ENCODE results near the gene ANKHD1.
"Not testable (repeated sequence)": the region's sequence is repeated elsewhere in the genome, so short reads cannot be mapped to it uniquely, and the experiment has no call there.

The ANKHD1 gene

GRCh38 chr5:140565024-140565779 is 163.6 kb downstream of the ANKHD1 start:
- DNase-seq = no peak

GRCh38 chr5:140565780-140566095 is 164.1 kb downstream of the ANKHD1 start:
- no peak for DNase-seq

GRCh38 chr5:140566665-140567064 is 165.0 kb downstream of the ANKHD1 start:
- no peak for DNase-seq

GRCh38 chr5:140567136-140567818 is 165.6 kb downstream of the ANKHD1 start:
- no peak for DNase-seq

- DNase-seq = no peak
Measured at GRCh38 chr5:140567871-140568270, 166.2 kb downstream of the ANKHD1 start.

GRCh38 chr5:140568443-140569063 is 166.9 kb downstream of the ANKHD1 start:
- no peak for DNase-seq

GRCh38 chr5:140569197-140569596 is 167.6 kb downstream of the ANKHD1 start:
- DNase-seq = no peak

- DNase-seq = no peak
Measured at GRCh38 chr5:140570058-140570457, 168.4 kb downstream of the ANKHD1 start.

- no peak for DNase-seq
Measured at GRCh38 chr5:140570488-140570887, 168.9 kb downstream of the ANKHD1 start.

GRCh38 chr5:140571105-140571504 is 169.5 kb downstream of the ANKHD1 start:
- no peak for DNase-seq

- DNase-seq = no peak
Measured at GRCh38 chr5:140573683-140574082, 172.1 kb downstream of the ANKHD1 start.

- no peak for DNase-seq
Measured at GRCh38 chr5:140574165-140574564, 172.5 kb downstream of the ANKHD1 start.

GRCh38 chr5:140575309-140575708 is 173.7 kb downstream of the ANKHD1 start:
- DNase-seq = no peak

- no peak for DNase-seq
Measured at GRCh38 chr5:140576776-140577201, 175.2 kb downstream of the ANKHD1 start.

GRCh38 chr5:140579188-140579747 is 177.6 kb downstream of the ANKHD1 start:
- not testable (repeated sequence) for DNase-seq

GRCh38 chr5:140587495-140587894 is 185.9 kb downstream of the ANKHD1 start:
- no peak for DNase-seq

GRCh38 chr5:140588311-140589070 is 186.9 kb downstream of the ANKHD1 start:
- no peak for DNase-seq
